OCI-LY3 (cell line): ENCODE data around the gene TAL2.

Experiments used
- H2AFZ ChIP-seq: fragments of 200-600, 300-600 bp; shearing (Covaris generic); 2 replicates; pipeline ENCODE4 v1.6.0; 2014; ENCODE audit warnings: antibody characterized with exemption, low read depth, low read length
- H3K27ac ChIP-seq: fragments of 200-600, 300-600 bp; sonication (generic); 2 replicates; pipeline ENCODE4 v1.5.1; 2014; ENCODE audit warnings: mild to moderate bottlenecking, low read length, moderate library complexity, mixed read lengths
- H3K27me3 ChIP-seq: fragments of 200-600, 300-600 bp; sonication (generic); 2 replicates; pipeline ENCODE4 v1.6.1; 2014; ENCODE audit warnings: low read depth, low read length, mixed read lengths
- H3K36me3 ChIP-seq: fragments of 200-600, 300-600 bp; sonication (generic); replicated peaks from 2 replicates; pipeline ENCODE3; 2014; ENCODE audit warnings: low read depth, low read length, mixed read lengths
- H3K4me1 ChIP-seq: fragments of 300-600, 200-600 bp; sonication (generic); 2 replicates; pipeline ENCODE4 v1.6.1; 2014; ENCODE audit warnings: low read length, mixed read lengths
- H3K4me2 ChIP-seq: fragments of 200-600, 300-600 bp; sonication (generic); 2 replicates; pipeline ENCODE4 v1.6.1; 2014; ENCODE audit warnings: low read length, mixed read lengths
- H3K4me3 ChIP-seq: fragments of 300-600, 200-600 bp; sonication (generic); 2 replicates; pipeline ENCODE4 v1.5.1; 2014; ENCODE audit warnings: antibody characterized with exemption, mild to moderate bottlenecking, low read length, moderate library complexity
- H3K79me2 ChIP-seq: fragments of 300-600, 200-600 bp; shearing (Covaris generic); 2 replicates; pipeline ENCODE4 v1.6.1; 2014; ENCODE audit warnings: mild to moderate bottlenecking, low read length, mixed read lengths
- H3K9ac ChIP-seq: fragments of 300-600, 200-600 bp; shearing (Covaris generic); 2 replicates; pipeline ENCODE4 v1.6.0; 2014; ENCODE audit warnings: mild to moderate bottlenecking, low read length, moderate library complexity
- H3K9me3 ChIP-seq: fragments of 200-600, 300-600 bp; shearing (Covaris generic); 2 replicates; pipeline ENCODE4 v1.6.1; 2014; ENCODE audit warnings: low read length, mixed read lengths; ENCODE audit not compliant: insufficient read depth
- H4K20me1 ChIP-seq: fragments of 200-600, 300-600 bp; sonication (generic); 2 replicates; pipeline ENCODE4 v1.6.1; 2016; ENCODE audit warnings: low read length, mixed read lengths; ENCODE audit not compliant: insufficient read depth
- CTCF ChIP-seq: fragments of 200-600, 300-600 bp; sonication (generic); IDR thresholded peaks from 2 replicates; pipeline ENCODE4 v1.5.1; 2014; ENCODE audit warnings: antibody characterized with exemption, low read length, low read depth
- EZH2phosphoT487 ChIP-seq: fragments of 200-600 bp; shearing (Covaris generic); IDR thresholded peaks from 2 replicates; pipeline ENCODE4 v1.6.1; 2018; ENCODE audit warnings: antibody characterized with exemption, mixed run types, low read depth

TAL2 gene

GRCh38 chr9:105673850-105674387 is 11.7 kb downstream of the TAL2 start:
- H3K27me3 ChIP-seq, result no peaks in the 10 kb centered on the region

GRCh38 chr9:105676351-105676923 is 14.2 kb downstream of the TAL2 start:
- Histone ChIP-seq H4K20me1 (no peaks in the 10 kb centered on the region), H3K79me2 (no peaks in the 10 kb centered on the region), H3K27me3 (no peaks in the 10 kb centered on the region), H3K36me3 (no peaks in the 10 kb centered on the region), H3K27ac (no peak overlapping the region), H3K9ac (no peak overlapping the region), H2AFZ (no peak overlapping the region), H3K4me2 (no peak overlapping the region), H3K4me3 (no peak overlapping the region), H3K9me3 (peaks cover 3% of the 10 kb centered on the region; the same call in 1 of the 2 replicates), H3K4me1 (peaks cover 14% of the 10 kb centered on the region)
- no peak for TF ChIP-seq EZH2phosphoT487
- TF ChIP-seq CTCF, result no peak

More at GRCh38 chr9:105673850-105674387, 11.7 kb downstream of the TAL2 start:
- peaks cover 14% of the 10 kb centered on the region for H3K4me1 ChIP-seq
- H3K36me3 ChIP-seq, result no peaks in the 10 kb centered on the region
- no peak for TF ChIP-seq EZH2phosphoT487
- no peak for TF ChIP-seq CTCF
- H3K4me2 ChIP-seq, result no peak overlapping the region
- no peaks in the 10 kb centered on the region for H4K20me1 ChIP-seq
- no peak overlapping the region for H3K4me3 ChIP-seq
- H3K27ac ChIP-seq, result no peak overlapping the region
- H3K9ac ChIP-seq, result no peak overlapping the region
- no peaks in the 10 kb centered on the region for H3K79me2 ChIP-seq
- peaks cover 3% of the 10 kb centered on the region; the same call in 1 of the 2 replicates for H3K9me3 ChIP-seq
- no peak overlapping the region for H2AFZ ChIP-seq

GRCh38 chr9:105678163-105678562 is 15.9 kb downstream of the TAL2 start:
- Histone ChIP-seq H3K4me3 (no peak overlapping the region), H3K79me2 (no peaks in the 10 kb centered on the region), H4K20me1 (no peaks in the 10 kb centered on the region), H3K4me1 (peaks cover 6% of the 10 kb centered on the region), H3K27ac (no peak overlapping the region), H3K9me3 (peaks cover 3% of the 10 kb centered on the region; the same call in 1 of the 2 replicates), H3K27me3 (no peaks in the 10 kb centered on the region), H3K9ac (no peak overlapping the region), H2AFZ (no peak overlapping the region), H3K4me2 (no peak overlapping the region), H3K36me3 (no peaks in the 10 kb centered on the region)
- TF ChIP-seq CTCF (no peak), EZH2phosphoT487 (no peak)

- H4K20me1 ChIP-seq, result no peaks in the 10 kb centered on the region
- H3K4me2 ChIP-seq, result no peak overlapping the region
- TF ChIP-seq CTCF, result no peak
- no peak for TF ChIP-seq EZH2phosphoT487
- no peaks in the 10 kb centered on the region for H3K36me3 ChIP-seq
- H3K9me3 ChIP-seq, result no peaks in the 10 kb centered on the region
- no peak overlapping the region for H3K9ac ChIP-seq
- 0 out of 2 replicates have a peak, but pooled peaks cover 1% of the 10 kb centered on the region for H3K4me1 ChIP-seq
- no peak overlapping the region for H2AFZ ChIP-seq
- H3K27me3 ChIP-seq, result no peaks in the 10 kb centered on the region
- H3K4me3 ChIP-seq, result no peak overlapping the region
- no peaks in the 10 kb centered on the region for H3K79me2 ChIP-seq
- no peak overlapping the region for H3K27ac ChIP-seq
Observed at GRCh38 chr9:105678781-105679180, 16.5 kb downstream of the TAL2 start.
